Activated naive CD4-positive, alpha-beta T cell treated with anti-CD3 and anti-CD28 coated beads, Interleukin-2, amount 50 U/mL, for 24 hours (primary cell): ENCODE data around the gene SLC7A6.

Experiments used
- H3K27ac Mint-ChIP-seq: one replicate; pipeline ENCODE4 v1.8.0; 2021; ENCODE audit warnings: mild to moderate bottlenecking, mixed read lengths
- H3K27me3 Mint-ChIP-seq: one replicate; pipeline ENCODE4 v1.8.0; 2021; ENCODE audit warnings: mixed read lengths
- H3K36me3 Mint-ChIP-seq: one replicate; pipeline ENCODE4 v1.8.0; 2021; ENCODE audit warnings: mixed read lengths
- H3K4me1 Mint-ChIP-seq: one replicate; pipeline ENCODE4 v1.8.0; 2021; ENCODE audit warnings: mixed read lengths
- H3K4me3 Mint-ChIP-seq: one replicate; pipeline ENCODE4 v1.8.0; 2021; ENCODE audit warnings: mild to moderate bottlenecking, mixed read lengths
- H3K9me3 Mint-ChIP-seq: one replicate; pipeline ENCODE4 v1.8.0; 2021; ENCODE audit warnings: mixed read lengths

The SLC7A6 gene

GRCh38 chr16:68244481-68244902, 19.8 kb upstream of the SLC7A6 start:
- peaks cover 28% of the 10 kb centered on the region for H3K4me1 Mint-ChIP-seq
- no peaks in the 10 kb centered on the region for H3K9me3 Mint-ChIP-seq
- peak overlapping the region; percentile 79 for H3K27ac Mint-ChIP-seq
- peak overlapping the region; percentile 99 for H3K4me3 Mint-ChIP-seq
- H3K36me3 Mint-ChIP-seq = no peaks in the 10 kb centered on the region
- H3K27me3 Mint-ChIP-seq = no peaks in the 10 kb centered on the region

- H3K4me1 Mint-ChIP-seq = peaks cover 28% of the 10 kb centered on the region
- H3K4me3 Mint-ChIP-seq = peak within 1 kb of the TSS; percentile 99
- no peaks in the 10 kb centered on the region for H3K9me3 Mint-ChIP-seq
- peak within 1 kb of the TSS; percentile 79 for H3K27ac Mint-ChIP-seq
- H3K27me3 Mint-ChIP-seq = no peaks in the 10 kb centered on the region
- no peaks in the 10 kb centered on the region for H3K36me3 Mint-ChIP-seq
These were observed 19.1 kb upstream of the SLC7A6 start, which contains the start of gene PLA2G15 for GRCh38 chr16:68244903-68245853. Gene PLA2G15, plus strand, starts transcription at chr16:68245373. Its CDS starts 54 bp downstream, at chr16:68245427.

DNA sequence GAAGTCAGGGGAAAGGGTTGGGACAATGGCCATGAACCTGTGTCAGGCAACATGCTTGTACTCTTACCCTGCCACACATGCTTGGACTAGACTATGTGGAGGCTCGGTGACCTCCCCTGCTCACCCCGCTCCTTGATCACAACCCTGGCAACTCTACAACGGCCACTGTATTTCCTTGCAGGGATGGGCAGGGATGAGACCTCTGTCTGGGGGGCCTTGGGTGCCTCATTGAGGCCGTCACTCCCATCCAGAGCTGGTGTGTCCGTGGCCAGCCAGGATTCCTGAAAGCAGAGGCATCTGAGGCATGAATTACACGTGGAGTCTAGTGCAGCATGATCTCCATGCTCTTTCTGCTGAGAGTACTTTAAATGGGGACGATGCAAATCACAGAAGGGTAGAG, 18.2 kb upstream of the SLC7A6 start:
- Mint-ChIP-seq H3K27me3 (no peaks in the 10 kb centered on the region), H3K27ac (no peak overlapping the region), H3K36me3 (no peaks in the 10 kb centered on the region), H3K4me1 (peaks cover 28% of the 10 kb centered on the region), H3K9me3 (no peaks in the 10 kb centered on the region), H3K4me3 (peak overlapping the region; percentile 99)

DNA sequence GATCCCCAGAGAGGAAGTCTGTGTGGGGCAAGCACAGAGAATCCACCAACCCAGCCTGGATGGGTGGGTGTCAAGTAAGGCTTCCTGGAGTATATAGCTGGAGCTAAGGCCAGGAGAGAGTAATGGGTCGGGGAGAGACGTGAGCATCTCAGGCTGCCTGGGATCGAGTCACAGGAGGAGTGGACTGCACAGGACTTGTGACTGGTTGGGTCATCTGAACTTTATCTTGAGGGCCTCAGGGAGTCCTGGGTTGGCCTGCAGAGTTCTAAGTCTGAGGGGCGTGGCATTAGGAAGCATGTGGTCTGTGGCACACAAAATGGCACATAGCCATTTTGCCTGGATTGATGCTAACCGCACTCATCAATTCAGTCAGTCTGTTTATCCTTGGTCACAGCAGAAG, 17.7 kb upstream of the SLC7A6 start:
- no peaks in the 10 kb centered on the region for H3K27me3 Mint-ChIP-seq
- no peak overlapping the region for H3K27ac Mint-ChIP-seq
- H3K9me3 Mint-ChIP-seq = no peaks in the 10 kb centered on the region
- no peaks in the 10 kb centered on the region for H3K36me3 Mint-ChIP-seq
- peaks cover 28% of the 10 kb centered on the region for H3K4me1 Mint-ChIP-seq
- no peak overlapping the region for H3K4me3 Mint-ChIP-seq

DNA sequence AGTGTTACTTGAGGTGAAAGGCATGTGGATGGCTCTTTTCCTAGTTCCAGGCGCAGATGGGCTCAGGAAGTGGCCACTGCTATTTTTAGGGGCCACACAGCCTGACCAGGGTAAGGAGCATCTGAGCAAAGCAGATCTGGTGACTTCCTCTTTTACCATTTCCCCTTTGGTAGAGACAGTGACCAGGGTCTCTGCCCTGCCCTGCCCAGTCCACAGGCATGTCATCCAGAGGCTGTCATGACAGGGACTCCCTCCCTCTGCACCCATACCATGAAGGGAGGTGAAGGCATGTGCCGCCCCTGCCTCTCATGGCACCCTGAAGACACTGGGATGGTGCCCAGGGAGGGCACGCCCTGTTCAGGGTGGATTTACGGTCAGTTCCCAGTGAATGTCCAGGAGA, 16.9 kb upstream of the SLC7A6 start:
- no peaks in the 10 kb centered on the region for H3K27me3 Mint-ChIP-seq
- no peak overlapping the region for H3K4me3 Mint-ChIP-seq
- H3K9me3 Mint-ChIP-seq = no peaks in the 10 kb centered on the region
- peaks cover 2% of the 10 kb centered on the region for H3K36me3 Mint-ChIP-seq
- peaks cover 28% of the 10 kb centered on the region for H3K4me1 Mint-ChIP-seq
- H3K27ac Mint-ChIP-seq = peak overlapping the region; percentile 62

DNA sequence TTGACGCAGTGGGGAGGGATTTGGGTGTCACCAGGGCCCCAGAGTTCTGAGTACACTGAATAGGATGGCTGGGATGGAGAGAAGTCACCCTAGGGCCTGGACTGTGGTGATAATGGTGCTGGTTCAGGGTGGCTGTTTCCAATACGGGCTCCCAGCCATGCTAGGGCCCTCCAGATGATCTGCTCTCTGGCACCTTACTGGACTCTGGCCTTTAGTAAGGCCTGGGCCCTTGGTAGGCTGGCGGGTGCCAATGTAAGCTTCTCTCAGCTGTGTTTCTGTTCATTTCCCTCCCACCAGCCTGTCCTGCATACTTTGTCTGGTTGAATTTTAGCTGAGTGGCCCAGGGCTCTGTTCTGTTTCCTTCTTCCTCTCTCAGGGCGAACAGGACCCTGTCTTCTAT, 16.4 kb upstream of the SLC7A6 start:
- no peaks in the 10 kb centered on the region for H3K9me3 Mint-ChIP-seq

GRCh38 chr16:68249371-68249770, 15.0 kb upstream of the SLC7A6 start:
- Mint-ChIP-seq H3K27ac (peak overlapping the region; percentile 46), H3K4me1 (peaks cover 24% of the 10 kb centered on the region), H3K27me3 (no peaks in the 10 kb centered on the region), H3K9me3 (no peaks in the 10 kb centered on the region), H3K36me3 (peaks cover 2% of the 10 kb centered on the region), H3K4me3 (no peak overlapping the region)

More for the DNA sequence above, 16.4 kb upstream of the SLC7A6 start:
- Mint-ChIP-seq H3K4me1 (peaks cover 28% of the 10 kb centered on the region), H3K27ac (peak overlapping the region; percentile 68), H3K27me3 (no peaks in the 10 kb centered on the region), H3K4me3 (no peak overlapping the region), H3K36me3 (peaks cover 2% of the 10 kb centered on the region)

- Mint-ChIP-seq H3K4me3 (no peak overlapping the region), H3K9me3 (no peaks in the 10 kb centered on the region), H3K27ac (no peak overlapping the region), H3K27me3 (no peaks in the 10 kb centered on the region), H3K4me1 (peaks cover 12% of the 10 kb centered on the region), H3K36me3 (peaks cover 2% of the 10 kb centered on the region)
These were observed 13.4 kb upstream of the SLC7A6 start for GRCh38 chr16:68250951-68251350.

DNA sequence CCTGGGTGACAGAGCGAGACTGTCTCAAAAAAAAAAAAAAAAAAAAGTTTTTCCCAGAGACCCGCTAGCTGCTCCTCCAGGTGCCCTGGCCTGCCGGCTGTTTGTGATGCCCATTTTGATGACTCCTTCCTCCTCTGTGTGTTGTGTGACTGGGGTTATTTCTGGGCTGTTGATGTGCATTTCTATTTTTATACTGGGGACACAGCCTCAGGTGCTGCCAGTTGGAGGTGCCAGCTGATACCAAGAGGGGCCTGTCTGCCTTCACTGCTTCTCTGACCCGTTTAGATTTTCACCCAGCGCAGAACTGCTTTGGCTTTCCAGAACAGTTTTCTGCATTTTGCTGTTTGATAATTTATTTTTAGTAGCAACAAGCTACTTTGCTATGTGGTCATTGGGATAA, 12.5 kb upstream of the SLC7A6 start:
- Mint-ChIP-seq H3K27ac (no peak overlapping the region), H3K36me3 (peaks cover 2% of the 10 kb centered on the region), H3K9me3 (no peaks in the 10 kb centered on the region), H3K4me3 (no peak overlapping the region), H3K27me3 (no peaks in the 10 kb centered on the region), H3K4me1 (peaks cover 3% of the 10 kb centered on the region)

DNA sequence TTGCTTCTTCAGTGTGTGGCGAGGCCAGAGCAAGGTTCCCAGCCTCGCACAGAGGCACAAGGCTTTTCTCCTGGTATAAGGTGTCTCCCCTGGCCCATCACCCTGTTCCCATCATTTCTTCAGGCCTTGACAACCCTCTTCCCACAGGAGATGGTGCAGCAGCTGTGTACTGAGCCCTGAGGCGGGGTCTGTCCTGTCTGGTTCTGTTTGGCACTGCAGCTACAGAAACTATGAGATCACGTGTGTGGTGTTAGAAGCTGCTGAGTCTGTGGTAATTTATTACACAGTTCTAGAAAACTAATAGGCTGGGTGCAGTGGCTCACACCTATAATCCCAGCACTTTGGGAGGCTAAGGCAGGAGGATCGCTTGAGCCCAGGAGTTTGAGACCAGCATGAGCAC, 11.9 kb upstream of the SLC7A6 start:
- Mint-ChIP-seq H3K27me3 (no peaks in the 10 kb centered on the region), H3K36me3 (peaks cover 2% of the 10 kb centered on the region), H3K27ac (no peak overlapping the region), H3K4me1 (peaks cover 3% of the 10 kb centered on the region), H3K9me3 (no peaks in the 10 kb centered on the region), H3K4me3 (no peak overlapping the region)

DNA sequence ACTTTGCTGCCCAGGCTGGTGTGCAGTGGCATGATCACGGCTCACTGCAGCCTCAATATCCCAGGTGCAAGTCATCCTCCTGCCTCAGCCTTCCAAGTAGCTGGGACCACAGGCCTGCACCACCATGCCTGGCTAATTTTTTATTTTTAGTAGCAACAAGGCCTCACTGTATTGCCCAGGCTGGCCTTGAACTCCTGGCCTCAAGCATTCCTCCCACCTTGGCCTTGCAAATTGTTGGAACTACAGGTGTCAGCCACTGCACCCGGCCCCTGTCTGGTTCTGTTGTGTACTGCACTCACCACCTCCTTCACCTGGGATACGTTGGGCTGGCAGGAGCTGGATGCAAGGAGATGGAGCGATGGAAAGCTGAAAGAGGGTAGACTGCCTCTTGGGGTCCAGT, 10.6 kb upstream of the SLC7A6 start:
- H3K27ac Mint-ChIP-seq = no peak overlapping the region
- H3K36me3 Mint-ChIP-seq = peaks cover 2% of the 10 kb centered on the region
- H3K27me3 Mint-ChIP-seq = no peaks in the 10 kb centered on the region
- no peaks in the 10 kb centered on the region for H3K9me3 Mint-ChIP-seq
- H3K4me1 Mint-ChIP-seq = peaks cover 10% of the 10 kb centered on the region
- H3K4me3 Mint-ChIP-seq = no peak overlapping the region

DNA sequence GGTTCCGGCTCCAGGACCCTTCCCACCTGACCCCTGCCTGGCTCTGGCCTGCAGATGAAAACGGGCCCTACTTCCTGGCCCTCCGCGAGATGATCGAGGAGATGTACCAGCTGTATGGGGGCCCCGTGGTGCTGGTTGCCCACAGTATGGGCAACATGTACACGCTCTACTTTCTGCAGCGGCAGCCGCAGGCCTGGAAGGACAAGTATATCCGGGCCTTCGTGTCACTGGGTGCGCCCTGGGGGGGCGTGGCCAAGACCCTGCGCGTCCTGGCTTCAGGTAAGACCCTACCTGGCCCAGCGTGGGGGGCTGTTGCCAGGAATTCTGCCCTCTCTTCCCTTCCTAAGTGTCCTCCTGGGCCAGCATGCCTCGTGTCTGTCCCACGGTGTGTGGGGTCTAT, 8.6 kb upstream of the SLC7A6 start:
- peaks cover 10% of the 10 kb centered on the region for H3K4me1 Mint-ChIP-seq
- H3K36me3 Mint-ChIP-seq = peaks cover 2% of the 10 kb centered on the region

GRCh38 chr16:68257251-68257905, 6.9 kb upstream of the SLC7A6 start:
- Mint-ChIP-seq H3K27me3 (no peaks in the 10 kb centered on the region), H3K9me3 (no peaks in the 10 kb centered on the region), H3K27ac (no peak overlapping the region), H3K36me3 (no peaks in the 10 kb centered on the region), H3K4me3 (no peak overlapping the region), H3K4me1 (peaks cover 18% of the 10 kb centered on the region)

More for the DNA sequence above, 8.6 kb upstream of the SLC7A6 start:
- Mint-ChIP-seq H3K27me3 (no peaks in the 10 kb centered on the region), H3K4me3 (no peak overlapping the region), H3K27ac (no peak overlapping the region), H3K9me3 (no peaks in the 10 kb centered on the region)

GRCh38 chr16:68257906-68258800, 6.2 kb upstream of the SLC7A6 start:
- Mint-ChIP-seq H3K9me3 (no peaks in the 10 kb centered on the region), H3K36me3 (no peaks in the 10 kb centered on the region), H3K27ac (no peak overlapping the region), H3K4me1 (peaks cover 21% of the 10 kb centered on the region), H3K27me3 (no peaks in the 10 kb centered on the region), H3K4me3 (no peak overlapping the region)
